Measurements from ENCODE around the gene PLEKHA1.

Gene PLEKHA1

GRCh38 chr10:122374237-122374858 lies at the start of gene PLEKHA1:
TSS of gene PLEKHA1 (plus strand) at chr10:122374708. CDS start at chr10:122393201, 18,493 bp downstream.
- peak; percentile 93 for DNase-seq

DNA sequence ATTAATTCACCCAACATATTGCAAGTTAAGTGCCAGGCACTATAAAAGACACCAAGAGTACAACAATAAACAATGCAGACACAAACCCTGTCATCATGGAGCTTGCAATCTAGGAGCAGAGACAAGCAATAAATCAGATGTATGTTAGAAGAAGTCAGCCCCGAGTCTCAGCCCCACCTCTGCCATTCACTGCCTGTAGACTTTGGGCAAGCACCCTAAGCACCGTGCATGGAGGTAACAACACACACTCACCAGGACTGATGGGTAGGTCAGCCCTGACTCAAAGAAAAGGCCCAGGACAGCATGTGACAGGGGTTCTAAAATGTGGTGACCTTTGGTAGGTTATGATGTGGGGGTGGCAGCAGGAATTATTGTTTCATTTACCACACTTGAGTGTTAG lies 49.3 kb upstream of the PLEKHA1 start:
- no peak for DNase-seq

DNA sequence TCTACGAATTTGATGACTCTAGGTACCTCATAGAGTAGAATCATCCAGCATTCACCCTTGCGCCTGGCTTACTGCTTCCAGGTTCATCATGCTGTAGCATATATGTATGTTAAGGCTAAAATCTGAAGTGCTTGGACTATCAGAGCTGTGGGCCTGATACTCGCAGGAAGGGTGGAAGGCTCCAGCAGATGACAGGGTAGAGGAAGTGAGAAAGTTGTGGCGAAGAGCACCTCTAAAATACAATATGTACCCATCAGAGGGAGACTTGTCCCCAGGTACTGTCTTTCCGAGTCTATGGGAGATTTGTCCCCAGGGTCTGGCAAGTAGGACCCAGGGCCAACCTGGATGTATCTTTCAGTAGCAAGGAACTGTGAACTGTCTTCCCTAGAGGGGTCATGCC lies 48.1 kb upstream of the PLEKHA1 start:
- no peak for DNase-seq

GRCh38 chr10:122326806-122327205 lies 47.7 kb upstream of the PLEKHA1 start:
- DNase-seq, result no peak

GRCh38 chr10:122327237-122328206 lies 47.0 kb upstream of the PLEKHA1 start:
- DNase-seq, result no peak

DNA sequence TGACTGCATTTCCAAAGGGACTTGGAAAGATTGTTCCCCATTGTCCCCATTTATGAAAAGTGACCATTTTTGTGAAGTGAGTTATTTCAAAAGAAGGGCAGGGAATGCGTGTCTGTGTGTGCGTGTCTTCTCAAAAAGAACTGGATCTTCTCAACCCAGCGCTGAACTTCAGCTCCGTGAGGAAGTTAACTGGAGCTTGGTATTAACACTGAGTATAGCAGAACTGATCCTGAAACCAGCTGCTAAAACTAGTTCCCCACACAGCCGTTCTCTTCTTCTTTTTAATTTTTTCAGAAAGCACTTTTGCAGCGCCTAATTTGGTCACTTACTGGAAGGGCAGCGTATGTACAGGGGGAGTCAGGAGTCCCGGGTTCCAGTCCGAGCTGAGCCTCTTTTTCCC lies 45.8 kb upstream of the PLEKHA1 start:
- DNase-seq, result no peak

- no peak for DNase-seq
These were observed 45.1 kb upstream of the PLEKHA1 start for GRCh38 chr10:122329416-122329815.

DNA sequence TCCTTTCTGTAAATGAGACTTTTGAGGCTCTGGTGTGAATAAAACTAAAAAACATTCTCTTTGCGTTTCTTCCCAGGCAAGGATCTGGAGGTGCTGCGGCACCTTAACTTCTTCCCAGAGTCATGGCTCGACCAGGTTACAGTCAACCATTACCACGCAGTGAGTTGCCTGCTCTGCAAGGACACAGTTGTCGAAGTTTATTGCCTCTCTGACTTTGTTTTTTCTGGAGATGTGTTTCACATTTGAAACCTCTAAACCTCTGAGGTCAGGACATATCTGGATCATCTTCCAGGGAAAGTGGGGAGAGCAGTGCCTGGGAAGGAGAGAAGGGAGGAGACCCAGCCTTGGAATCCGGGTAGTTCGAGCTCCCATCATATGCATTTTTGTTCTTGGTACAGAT lies 43.4 kb upstream of the PLEKHA1 start:
- DNase-seq, result no peak

DNA sequence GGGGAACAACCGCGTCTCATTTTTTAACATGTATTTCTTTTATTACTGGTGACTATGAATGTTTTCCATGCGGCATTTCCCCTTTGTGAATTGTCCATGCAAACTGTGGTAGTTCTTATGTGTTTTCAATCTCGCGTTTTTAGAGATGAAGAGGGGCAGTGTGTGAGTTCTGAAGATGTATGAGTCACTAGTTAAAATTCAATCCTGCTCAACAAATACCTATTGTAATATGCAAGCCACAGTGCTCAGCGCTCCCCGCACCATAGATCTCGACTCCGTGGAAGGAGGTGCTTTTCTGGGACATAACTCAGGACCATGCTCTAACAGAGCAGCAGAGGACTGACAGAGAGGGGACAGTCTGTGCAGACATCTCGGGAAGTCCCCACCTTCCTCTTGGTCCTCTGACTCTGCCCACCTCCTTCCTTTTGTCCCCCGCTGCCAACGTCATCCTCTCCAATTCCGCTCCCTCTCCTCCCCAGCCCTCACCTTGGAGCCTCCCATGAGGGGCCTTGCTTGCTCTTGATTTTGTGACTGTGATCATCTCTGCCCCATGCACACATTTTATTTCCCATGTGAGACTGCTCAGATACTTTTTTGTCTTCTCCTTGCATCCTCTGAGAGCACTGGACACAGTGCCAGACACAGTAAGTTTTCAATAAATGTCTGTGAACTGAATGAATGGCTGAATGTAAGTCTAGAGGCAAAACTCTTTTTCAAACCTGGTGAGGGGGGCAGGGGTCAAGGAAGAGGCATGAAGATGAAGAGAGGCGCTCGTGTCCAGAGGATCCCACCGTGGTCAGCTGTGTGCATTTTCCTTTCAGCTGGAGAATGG lies 42.7 kb upstream of the PLEKHA1 start:
- DNase-seq, result no peak

DNA sequence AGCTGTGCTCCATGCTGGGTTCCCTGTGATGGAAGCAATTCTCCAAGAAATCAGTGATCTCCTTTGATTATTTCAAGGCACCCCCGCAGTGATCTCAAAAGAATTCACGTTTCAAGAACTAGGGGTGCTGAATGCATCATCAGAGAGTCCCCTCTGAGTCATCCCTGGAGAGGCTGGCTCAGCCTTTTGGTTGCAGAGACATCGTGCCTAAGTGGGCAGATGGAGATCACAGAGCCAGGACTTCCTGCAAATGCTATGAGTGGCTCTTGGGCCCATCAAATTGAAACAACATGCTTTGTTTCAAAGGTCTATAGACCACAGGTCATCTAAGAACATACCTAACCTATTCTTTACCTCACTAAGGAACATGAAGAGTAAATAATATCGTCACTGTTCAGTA lies 41.5 kb upstream of the PLEKHA1 start:
- no peak for DNase-seq

GRCh38 chr10:122336332-122336731 lies 38.2 kb upstream of the PLEKHA1 start:
- DNase-seq, result no peak

DNA sequence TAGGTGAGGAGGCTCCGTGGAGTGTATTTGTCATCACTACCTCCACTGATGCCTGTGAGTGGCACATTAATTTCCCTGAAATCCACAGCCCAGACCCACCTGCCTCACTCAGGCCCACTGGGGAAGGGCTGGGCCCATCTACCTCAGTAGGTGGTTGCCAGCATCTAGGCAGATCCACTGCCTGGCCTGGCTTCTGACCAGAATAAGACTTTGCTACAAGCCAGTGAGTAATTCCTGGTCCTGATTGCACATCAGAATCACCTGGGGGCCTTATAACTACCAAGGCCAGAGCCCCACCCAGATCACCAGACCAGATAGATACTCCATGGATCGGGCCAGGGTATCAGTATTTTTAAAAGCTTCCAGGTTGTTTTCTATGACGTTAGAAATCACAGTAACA lies 37.5 kb upstream of the PLEKHA1 start:
- no peak for DNase-seq

- DNase-seq, result no peak
These were observed 35.7 kb upstream of the PLEKHA1 start for GRCh38 chr10:122338609-122339441.

GRCh38 chr10:122341141-122341810 lies 33.2 kb upstream of the PLEKHA1 start:
- no peak for DNase-seq

DNA sequence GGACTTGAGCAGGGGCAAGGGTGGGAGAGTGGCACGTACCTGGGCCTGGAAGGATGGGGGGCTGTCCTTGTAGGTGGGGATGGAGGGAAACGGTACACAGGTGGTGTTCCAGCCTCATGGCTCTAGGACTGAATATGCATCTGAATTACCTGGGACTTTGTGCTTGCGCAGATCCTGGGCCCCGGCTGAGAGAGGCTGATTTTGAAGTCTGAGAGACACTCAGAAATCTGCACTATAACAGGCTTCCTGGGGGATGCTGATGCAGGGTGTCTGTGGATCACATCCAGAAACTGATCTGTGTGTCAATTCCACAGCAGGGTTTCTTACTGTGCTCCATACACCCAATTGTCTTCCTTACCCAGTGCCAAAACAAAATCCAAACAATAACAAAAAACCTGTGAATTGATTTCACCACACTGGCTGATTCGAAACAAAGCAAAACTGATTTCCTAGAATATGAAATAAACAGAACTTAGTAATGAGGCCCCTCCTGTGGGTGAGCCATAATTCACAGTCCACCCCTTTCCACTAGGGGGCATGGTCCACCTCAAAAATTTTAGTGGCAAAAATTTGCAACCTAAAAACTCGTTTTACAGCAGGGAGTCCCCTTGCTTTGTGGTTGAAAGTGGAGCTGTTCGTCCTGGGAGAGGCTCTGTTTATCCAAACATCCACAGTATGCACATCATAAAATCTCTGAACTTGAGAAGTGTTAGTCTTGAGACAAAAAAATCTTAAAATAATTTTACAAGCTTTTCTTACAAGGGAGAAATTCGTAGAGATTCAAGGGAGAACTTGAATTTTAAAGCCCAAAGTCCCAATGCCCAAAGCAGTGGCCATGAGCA lies 32.0 kb upstream of the PLEKHA1 start:
- peak; percentile 53 for DNase-seq

DNA sequence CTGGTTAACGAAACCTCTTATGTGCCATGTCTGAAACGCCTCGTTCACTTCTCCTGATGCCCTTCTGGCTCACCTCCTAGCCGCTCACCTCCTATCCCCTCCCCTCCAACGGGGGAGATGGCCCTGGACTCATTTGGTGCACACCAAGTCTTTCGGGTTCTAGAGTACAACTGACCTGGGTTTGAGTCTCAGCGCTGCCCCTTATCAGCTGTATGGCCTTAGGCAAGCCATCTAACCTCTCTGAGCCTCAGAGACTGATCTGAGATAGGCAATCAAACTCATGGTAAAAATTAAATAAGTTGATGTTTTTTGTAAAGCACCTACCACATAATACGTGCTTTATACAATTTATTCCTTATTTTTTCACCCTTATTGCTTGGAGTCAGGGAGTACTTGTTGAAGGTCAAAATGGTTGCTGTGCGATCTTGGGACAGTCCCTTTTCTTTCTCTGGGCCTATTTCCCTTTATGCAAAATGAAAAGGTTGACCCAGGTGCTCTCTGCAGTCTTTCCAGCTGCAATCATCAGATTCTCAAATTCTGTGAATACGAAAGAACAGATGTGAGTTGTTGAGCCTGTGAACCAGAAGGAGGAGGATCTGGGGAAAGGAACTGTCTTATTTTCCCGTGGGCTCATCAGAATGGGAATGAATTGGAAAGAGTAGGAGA lies 31.2 kb upstream of the PLEKHA1 start:
- DNase-seq, result no peak

DNA sequence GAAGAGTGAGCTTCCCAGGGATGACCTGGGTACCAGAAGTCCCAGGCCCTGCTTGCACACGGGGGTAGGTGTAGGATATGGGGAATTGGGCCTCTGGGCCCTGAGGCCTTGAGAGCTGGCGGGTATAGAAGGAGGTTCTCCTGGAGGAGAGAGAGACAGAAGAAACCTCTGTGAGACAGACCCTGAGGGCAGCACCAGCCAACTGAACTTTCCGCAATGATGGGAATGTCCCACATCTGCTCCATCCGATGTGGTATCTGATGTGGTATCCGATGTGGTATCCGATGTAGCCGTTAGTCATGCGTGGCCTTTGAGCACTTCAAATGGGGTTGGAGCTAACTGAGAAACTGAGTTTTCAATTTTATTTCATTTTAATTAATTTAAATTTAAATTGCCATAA lies 30.6 kb upstream of the PLEKHA1 start:
- DNase-seq, result no peak

DNA sequence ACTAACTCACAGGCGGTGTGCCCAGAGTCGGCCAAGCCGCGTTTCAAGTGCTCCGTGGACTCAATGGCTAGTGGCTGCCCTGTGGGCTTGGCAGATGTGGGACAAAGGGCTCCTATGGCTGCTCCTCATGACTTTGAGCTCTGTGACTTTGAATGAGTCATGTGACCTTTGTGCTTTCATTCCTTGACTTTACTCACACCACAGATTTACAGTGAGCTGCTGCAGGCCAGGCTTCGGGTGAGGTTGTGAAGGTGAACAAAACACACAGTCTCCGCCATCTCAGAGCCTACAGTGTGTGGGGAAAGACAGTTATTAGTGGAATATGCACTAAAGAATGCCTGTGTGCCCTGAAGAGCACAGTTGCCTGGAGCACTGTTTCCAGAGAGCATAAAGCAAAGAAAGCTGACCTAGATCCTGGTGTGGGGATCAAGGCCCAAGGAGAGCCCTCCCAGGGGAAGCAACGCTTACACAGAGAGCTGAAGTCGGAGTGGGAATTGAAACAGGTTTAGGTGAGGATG lies 29.7 kb upstream of the PLEKHA1 start:
- DNase-seq, result no peak

- DNase-seq, result no peak
These were observed 28.1 kb upstream of the PLEKHA1 start for GRCh38 chr10:122346326-122346950.

Data from activated CD4-positive, alpha-beta T cell treated with anti-CD3 and anti-CD28 coated beads, Interleukin-2, amount 50 U/mL, for 1 hour (primary cell).